Measurements from ENCODE around the gene COPB1. TPM values are rescaled to one million over a fixed set of nuclear protein-coding genes. Genes with fewer than 3 reads are reported as not detected.

COPB1 gene
- total and polyA plus RNA-seq, 4 donors = 32.1 to 140 (median 74.5) TPM

DNA sequence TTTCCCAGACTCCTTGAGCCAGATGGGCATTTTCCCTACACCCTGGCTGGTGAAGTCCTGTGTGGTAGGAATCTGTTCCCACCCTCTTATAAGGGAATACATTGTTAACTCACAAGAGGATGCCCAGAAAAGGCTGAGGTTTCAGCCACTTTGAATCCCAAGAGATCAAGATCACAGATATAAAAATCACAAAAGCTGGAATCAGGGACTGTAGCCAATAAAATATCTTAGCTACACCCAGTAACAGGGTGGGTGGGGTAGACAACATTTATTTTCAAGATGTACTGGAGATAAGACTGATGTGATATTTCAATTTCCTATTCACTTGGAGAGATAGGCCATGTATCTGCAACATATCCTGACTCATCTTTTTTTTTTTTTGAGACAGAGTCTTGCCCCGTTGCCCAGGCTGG, 50.3 kb downstream of the COPB1 start:
- no peak overlapping the region for H3K9ac ChIP-seq (ENCODE audit: low read depth in 1 of 2, low read length in 2 of 2)
- H3K27ac ChIP-seq (ENCODE audit: low read depth in 1 of 2, low read length in 2 of 2) = no peak overlapping the region
- peaks cover 0 to 5% (median 0%) of the 10 kb centered on the region in 4 donors for H3K4me1 ChIP-seq (ENCODE audit: control insufficient read depth in 4 of 4, insufficient read depth in 4 of 4, low read length in 3 of 4)
- no peak for DNase-seq (ENCODE audit: low spot score)
- WGBS = 80% methylated on average over 1 of the region's 1 CpG
- H3K4me3 ChIP-seq (ENCODE audit: low read depth in 1 of 3, low read length in 3 of 3) = no peak overlapping the region
- no peaks in the 10 kb centered on the region for H3K9me3 ChIP-seq (ENCODE audit: control insufficient read depth in 4 of 4, low read length in 3 of 4)
- TF ChIP-seq RXRA (IDR thresholded peaks at IDR 0.05) (no peak), GABPA (IDR thresholded peaks at IDR 0.05 in 1 of 2, conservative IDR thresholded peaks at IDR 0.05 in 1 of 2) (no peak), HNF4G (IDR thresholded peaks at IDR 0.05) (no peak), RAD21 (IDR thresholded peaks at IDR 0.05) (no peak), JUND (IDR thresholded peaks at IDR 0.05) (no peak), SP1 (IDR thresholded peaks at IDR 0.05) (no peak)
- TF ChIP-seq, protein P1, sequence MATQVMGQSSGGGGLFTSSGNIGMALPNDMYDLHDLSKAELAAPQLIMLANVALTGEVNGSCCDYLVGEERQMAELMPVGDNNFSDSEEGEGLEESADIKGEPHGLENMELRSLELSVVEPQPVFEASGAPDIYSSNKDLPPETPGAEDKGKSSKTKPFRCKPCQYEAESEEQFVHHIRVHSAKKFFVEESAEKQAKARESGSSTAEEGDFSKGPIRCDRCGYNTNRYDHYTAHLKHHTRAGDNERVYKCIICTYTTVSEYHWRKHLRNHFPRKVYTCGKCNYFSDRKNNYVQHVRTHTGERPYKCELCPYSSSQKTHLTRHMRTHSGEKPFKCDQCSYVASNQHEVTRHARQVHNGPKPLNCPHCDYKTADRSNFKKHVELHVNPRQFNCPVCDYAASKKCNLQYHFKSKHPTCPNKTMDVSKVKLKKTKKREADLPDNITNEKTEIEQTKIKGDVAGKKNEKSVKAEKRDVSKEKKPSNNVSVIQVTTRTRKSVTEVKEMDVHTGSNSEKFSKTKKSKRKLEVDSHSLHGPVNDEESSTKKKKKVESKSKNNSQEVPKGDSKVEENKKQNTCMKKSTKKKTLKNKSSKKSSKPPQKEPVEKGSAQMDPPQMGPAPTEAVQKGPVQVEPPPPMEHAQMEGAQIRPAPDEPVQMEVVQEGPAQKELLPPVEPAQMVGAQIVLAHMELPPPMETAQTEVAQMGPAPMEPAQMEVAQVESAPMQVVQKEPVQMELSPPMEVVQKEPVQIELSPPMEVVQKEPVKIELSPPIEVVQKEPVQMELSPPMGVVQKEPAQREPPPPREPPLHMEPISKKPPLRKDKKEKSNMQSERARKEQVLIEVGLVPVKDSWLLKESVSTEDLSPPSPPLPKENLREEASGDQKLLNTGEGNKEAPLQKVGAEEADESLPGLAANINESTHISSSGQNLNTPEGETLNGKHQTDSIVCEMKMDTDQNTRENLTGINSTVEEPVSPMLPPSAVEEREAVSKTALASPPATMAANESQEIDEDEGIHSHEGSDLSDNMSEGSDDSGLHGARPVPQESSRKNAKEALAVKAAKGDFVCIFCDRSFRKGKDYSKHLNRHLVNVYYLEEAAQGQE (IDR thresholded peaks at IDR 0.05) = no peak
- TF ChIP-seq, protein P2, sequence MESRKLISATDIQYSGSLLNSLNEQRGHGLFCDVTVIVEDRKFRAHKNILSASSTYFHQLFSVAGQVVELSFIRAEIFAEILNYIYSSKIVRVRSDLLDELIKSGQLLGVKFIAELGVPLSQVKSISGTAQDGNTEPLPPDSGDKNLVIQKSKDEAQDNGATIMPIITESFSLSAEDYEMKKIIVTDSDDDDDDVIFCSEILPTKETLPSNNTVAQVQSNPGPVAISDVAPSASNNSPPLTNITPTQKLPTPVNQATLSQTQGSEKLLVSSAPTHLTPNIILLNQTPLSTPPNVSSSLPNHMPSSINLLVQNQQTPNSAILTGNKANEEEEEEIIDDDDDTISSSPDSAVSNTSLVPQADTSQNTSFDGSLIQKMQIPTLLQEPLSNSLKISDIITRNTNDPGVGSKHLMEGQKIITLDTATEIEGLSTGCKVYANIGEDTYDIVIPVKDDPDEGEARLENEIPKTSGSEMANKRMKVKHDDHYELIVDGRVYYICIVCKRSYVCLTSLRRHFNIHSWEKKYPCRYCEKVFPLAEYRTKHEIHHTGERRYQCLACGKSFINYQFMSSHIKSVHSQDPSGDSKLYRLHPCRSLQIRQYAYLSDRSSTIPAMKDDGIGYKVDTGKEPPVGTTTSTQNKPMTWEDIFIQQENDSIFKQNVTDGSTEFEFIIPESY (IDR thresholded peaks at IDR 0.05) = no peak
- H3K27me3 ChIP-seq (ENCODE audit: control insufficient read depth in 4 of 4, insufficient read depth in 4 of 4, low read length in 3 of 4) = no peaks in the 10 kb centered on the region
- H3K36me3 ChIP-seq (ENCODE audit: control insufficient read depth in 4 of 4, insufficient read depth in 3 of 4, low read depth in 1 of 4, low read length in 3 of 4) = peaks cover 0 to 5% (median 2%) of the 10 kb centered on the region in 4 donors

DNA sequence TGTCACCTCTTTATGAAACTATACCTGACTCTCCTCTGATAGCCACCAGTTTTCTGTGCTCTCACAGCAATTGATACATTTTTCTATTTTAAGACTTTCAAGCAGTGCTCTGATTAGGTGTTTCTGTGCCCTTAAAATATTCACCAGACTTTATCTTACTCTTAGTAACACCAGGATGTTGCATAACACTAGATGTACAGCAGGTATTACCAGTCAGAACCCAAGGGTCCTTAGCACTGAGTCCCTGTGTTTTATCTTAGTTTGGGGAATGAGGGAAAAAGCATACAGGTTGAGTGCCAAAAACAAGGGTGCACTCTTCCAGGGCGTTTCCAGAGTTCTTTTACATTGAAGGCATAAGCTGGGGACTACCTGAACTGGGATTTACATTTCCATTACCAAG, 51.4 kb downstream of the COPB1 start:
- DNase-seq (ENCODE audit: low spot score) = no peak
- Histone ChIP-seq H3K4me3 (ENCODE audit: low read depth in 1 of 3, low read length in 3 of 3) (no peak overlapping the region), H3K9ac (ENCODE audit: low read depth in 1 of 2, low read length in 2 of 2) (no peak overlapping the region), H3K4me1 (ENCODE audit: control insufficient read depth in 4 of 4, insufficient read depth in 4 of 4, low read length in 3 of 4) (peaks cover 0 to 5% (median 0%) of the 10 kb centered on the region in 4 donors), H3K36me3 (ENCODE audit: control insufficient read depth in 4 of 4, insufficient read depth in 3 of 4, low read depth in 1 of 4, low read length in 3 of 4) (peaks cover 0 to 5% (median 2%) of the 10 kb centered on the region in 4 donors), H3K27ac (ENCODE audit: low read depth in 1 of 2, low read length in 2 of 2) (no peak overlapping the region), H3K27me3 (ENCODE audit: control insufficient read depth in 4 of 4, insufficient read depth in 4 of 4, low read length in 3 of 4) (no peaks in the 10 kb centered on the region), H3K9me3 (ENCODE audit: control insufficient read depth in 4 of 4, low read length in 3 of 4) (no peaks in the 10 kb centered on the region)
- WGBS = 88% methylated on average over 1 of the region's 1 CpG
- TF ChIP-seq, protein P3, sequence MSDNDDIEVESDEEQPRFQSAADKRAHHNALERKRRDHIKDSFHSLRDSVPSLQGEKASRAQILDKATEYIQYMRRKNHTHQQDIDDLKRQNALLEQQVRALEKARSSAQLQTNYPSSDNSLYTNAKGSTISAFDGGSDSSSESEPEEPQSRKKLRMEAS (IDR thresholded peaks at IDR 0.05) = no peak
- TF ChIP-seq, protein P2 (IDR thresholded peaks at IDR 0.05) = no peak
- TF ChIP-seq RXRA (IDR thresholded peaks at IDR 0.05) (no peak), SP1 (IDR thresholded peaks at IDR 0.05) (no peak), GABPA (IDR thresholded peaks at IDR 0.05 in 1 of 2, conservative IDR thresholded peaks at IDR 0.05 in 1 of 2) (no peak), FOXA1 (IDR thresholded peaks at IDR 0.05) (no peak), HNF4G (IDR thresholded peaks at IDR 0.05) (no peak), YY1 (IDR thresholded peaks at IDR 0.05) (no peak), EGR1 (IDR thresholded peaks at IDR 0.05; ENCODE audit: low read depth in 2 of 2) (no peak), NR2F2 (IDR thresholded peaks at IDR 0.05) (no peak)
- TF ChIP-seq, protein P1 (IDR thresholded peaks at IDR 0.05) = no peak
- TF ChIP-seq, protein P4, sequence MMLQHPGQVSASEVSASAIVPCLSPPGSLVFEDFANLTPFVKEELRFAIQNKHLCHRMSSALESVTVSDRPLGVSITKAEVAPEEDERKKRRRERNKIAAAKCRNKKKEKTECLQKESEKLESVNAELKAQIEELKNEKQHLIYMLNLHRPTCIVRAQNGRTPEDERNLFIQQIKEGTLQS (IDR thresholded peaks at IDR 0.05) = no peak
- TF ChIP-seq, protein P5, sequence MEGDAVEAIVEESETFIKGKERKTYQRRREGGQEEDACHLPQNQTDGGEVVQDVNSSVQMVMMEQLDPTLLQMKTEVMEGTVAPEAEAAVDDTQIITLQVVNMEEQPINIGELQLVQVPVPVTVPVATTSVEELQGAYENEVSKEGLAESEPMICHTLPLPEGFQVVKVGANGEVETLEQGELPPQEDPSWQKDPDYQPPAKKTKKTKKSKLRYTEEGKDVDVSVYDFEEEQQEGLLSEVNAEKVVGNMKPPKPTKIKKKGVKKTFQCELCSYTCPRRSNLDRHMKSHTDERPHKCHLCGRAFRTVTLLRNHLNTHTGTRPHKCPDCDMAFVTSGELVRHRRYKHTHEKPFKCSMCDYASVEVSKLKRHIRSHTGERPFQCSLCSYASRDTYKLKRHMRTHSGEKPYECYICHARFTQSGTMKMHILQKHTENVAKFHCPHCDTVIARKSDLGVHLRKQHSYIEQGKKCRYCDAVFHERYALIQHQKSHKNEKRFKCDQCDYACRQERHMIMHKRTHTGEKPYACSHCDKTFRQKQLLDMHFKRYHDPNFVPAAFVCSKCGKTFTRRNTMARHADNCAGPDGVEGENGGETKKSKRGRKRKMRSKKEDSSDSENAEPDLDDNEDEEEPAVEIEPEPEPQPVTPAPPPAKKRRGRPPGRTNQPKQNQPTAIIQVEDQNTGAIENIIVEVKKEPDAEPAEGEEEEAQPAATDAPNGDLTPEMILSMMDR (IDR thresholded peaks at IDR 0.05; ENCODE audit: low read depth, low read length, missing input control) = no peak
